Stimulated activated CD4-positive, alpha-beta T cell treated with anti-CD3 and anti-CD28 coated beads, Interleukin-12 subunit alpha, Interleukin-12 subunit beta, amount 100 ng/mL, for 48 hours (primary cell): ENCODE measurements around the gene TENM4.

Experiments
- DNase-seq, 3 donors: peaks; one replicate each; pipeline ENCODE4 v3.0.0-alpha.2; 2020; ENCODE audit warnings: low read depth in 2 of 3, low spot score in 1 of 3

Gene TENM4

GRCh38 chr11:79147011-79147410, 293.8 kb downstream of the TENM4 start:
- no peak for DNase-seq

GRCh38 chr11:79139900-79140299, 300.9 kb downstream of the TENM4 start:
- DNase-seq, result no peak

GRCh38 chr11:79129702-79130101, 311.1 kb downstream of the TENM4 start:
- DNase-seq, result no peak

GRCh38 chr11:79128291-79128690, 312.5 kb downstream of the TENM4 start:
- DNase-seq, result no peak

GRCh38 chr11:79122759-79123158, 318.1 kb downstream of the TENM4 start:
- DNase-seq, result no peak

- DNase-seq, result no peak
Observed at GRCh38 chr11:79121351-79121750, 319.5 kb downstream of the TENM4 start.

GRCh38 chr11:79119491-79120284, 321.1 kb downstream of the TENM4 start:
- no peak for DNase-seq

- no peak for DNase-seq
Observed at GRCh38 chr11:79117488-79117887, 323.3 kb downstream of the TENM4 start.

- no peak for DNase-seq
Observed at GRCh38 chr11:79116600-79116999, 324.2 kb downstream of the TENM4 start.

- no peak for DNase-seq
Observed at GRCh38 chr11:79113054-79113690, 327.7 kb downstream of the TENM4 start.

GRCh38 chr11:79110796-79111195, 330.0 kb downstream of the TENM4 start:
- DNase-seq, result no peak

GRCh38 chr11:79110321-79110720, 330.5 kb downstream of the TENM4 start:
- no peak for DNase-seq

- no peak for DNase-seq
Observed at GRCh38 chr11:79108851-79109250, 332.0 kb downstream of the TENM4 start.

- DNase-seq, result no peak
Observed at GRCh38 chr11:79102840-79103239, 338.0 kb downstream of the TENM4 start.

GRCh38 chr11:79101656-79102055, 339.2 kb downstream of the TENM4 start:
- DNase-seq, result no peak

- DNase-seq, result peak in 2 of 3 donors; percentile 12 to 18
Observed at GRCh38 chr11:79100093-79100910, 340.5 kb downstream of the TENM4 start.

- no peak for DNase-seq
Observed at GRCh38 chr11:79098146-79098545, 342.7 kb downstream of the TENM4 start.

GRCh38 chr11:79097246-79097875, 343.5 kb downstream of the TENM4 start:
- no peak for DNase-seq

GRCh38 chr11:79095424-79095823, 345.4 kb downstream of the TENM4 start:
- DNase-seq, result no peak

- no peak for DNase-seq
Observed at GRCh38 chr11:79094616-79095015, 346.2 kb downstream of the TENM4 start.

GRCh38 chr11:79092791-79093353, 348.0 kb downstream of the TENM4 start:
- no peak for DNase-seq
